ENCODE measurements around the gene TIMM17A.

- TF ChIP-seq CTCF (conservative IDR thresholded peaks at IDR 0.05) (no peak), EZH2 (IDR thresholded peaks at IDR 0.05; ENCODE audit: low read depth) (no peak)
Observed at GRCh38 chr1:202013603-202014002, 58.3 kb downstream of the TIMM17A start.
